ENCODE data around the gene ARRB1.
"Not testable (repeated sequence)": the region's sequence is repeated elsewhere in the genome, so short reads cannot be mapped to it uniquely, and the experiment has no call there.

The ARRB1 gene

DNA sequence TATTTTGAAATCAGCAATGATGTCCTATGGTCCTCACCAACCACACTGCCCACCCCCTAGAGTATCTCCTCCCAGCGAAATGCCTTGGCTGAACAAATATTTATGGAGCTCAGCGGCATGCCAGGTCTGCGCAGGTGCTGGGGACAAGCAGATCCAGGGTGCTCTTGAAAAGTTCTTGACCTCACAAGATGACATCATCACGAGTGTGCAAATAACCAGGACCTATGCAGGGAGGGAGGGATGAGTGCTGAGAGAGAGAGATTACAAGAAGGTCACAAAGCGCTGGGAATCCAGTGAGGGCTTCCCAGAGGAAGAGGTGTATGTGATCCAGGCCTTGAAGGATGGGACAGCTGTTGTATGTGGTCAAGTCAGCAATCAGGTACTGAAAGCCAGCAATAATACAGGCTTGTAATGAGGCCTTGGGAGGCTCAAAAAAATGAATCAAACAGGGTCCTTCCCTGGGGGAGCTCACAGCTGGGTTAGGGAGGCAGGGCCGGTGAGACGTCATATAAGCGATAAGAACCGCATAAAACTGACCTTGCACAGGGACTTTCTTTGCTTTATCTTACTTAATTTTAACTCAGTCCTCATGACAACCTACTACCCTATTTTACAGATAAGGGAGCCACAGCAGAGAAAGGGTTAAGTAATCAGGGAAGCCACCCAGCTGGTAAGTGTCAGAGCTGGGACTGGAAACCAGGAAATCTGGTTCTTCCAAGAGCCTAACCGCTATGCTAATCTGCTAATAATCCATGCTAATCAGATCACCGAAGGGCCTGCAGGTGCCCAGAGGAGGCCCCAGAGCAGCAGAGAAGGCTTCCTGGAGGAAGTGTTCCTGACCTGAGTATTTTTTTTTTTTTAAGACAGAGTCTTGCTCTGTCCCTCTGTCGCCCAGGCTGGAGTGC lies 8.2 kb downstream of the ARRB1 start:
- DNase-seq = peak; percentile 80

DNA sequence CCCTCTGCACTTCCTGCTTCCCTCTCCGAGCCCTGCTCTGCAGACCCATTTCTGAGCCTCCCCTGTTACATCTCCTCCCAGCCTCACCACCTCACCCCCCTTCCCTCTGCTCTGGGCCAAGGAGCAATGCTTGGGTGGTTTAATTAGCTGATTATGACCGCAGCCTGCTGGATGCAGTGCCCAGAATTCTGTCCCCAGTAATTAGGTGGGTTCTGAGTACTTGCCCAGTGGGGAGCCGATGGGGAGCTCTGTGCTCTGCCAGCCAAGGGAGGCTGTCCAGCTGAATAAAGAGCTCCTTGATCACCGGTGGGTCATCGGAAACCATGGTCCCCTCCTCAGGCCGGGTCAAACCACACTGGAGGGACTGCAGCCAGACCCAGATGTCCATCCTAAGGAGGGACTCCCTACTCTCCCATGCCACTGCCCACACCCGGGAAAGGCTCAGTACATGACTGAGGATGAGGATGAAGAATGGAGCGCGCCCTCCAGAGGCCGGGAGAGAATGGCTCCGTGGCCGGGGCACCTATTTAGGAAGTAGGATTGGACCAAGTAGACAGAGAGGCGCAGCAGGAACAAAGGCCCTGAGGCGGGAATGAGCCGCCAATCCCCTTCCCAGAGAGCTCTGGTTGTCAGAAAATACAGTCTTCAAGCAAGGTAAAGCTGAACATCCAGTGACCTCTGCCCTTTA lies 9.1 kb downstream of the ARRB1 start:
- DNase-seq = no peak

DNA sequence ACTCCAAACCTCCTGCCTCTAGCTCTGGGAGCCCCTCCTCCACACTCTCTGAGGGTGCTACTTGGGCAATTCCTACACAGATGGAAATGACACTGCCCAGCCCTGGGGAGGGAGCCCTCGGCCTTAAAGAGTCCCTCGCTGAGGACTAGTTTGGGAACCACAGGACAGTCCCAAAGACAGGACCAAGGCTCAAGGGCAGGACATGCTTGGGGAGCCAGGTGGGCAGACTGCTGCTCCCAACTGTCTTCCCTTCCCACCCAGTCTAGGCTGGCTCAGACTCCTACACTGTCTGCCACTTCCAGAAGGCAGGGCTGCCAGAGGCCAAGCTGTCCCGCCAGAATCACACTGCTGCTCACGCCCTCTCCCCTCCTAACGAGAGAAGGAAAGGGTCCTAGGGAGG lies 9.8 kb downstream of the ARRB1 start:
- DNase-seq = no peak

DNA sequence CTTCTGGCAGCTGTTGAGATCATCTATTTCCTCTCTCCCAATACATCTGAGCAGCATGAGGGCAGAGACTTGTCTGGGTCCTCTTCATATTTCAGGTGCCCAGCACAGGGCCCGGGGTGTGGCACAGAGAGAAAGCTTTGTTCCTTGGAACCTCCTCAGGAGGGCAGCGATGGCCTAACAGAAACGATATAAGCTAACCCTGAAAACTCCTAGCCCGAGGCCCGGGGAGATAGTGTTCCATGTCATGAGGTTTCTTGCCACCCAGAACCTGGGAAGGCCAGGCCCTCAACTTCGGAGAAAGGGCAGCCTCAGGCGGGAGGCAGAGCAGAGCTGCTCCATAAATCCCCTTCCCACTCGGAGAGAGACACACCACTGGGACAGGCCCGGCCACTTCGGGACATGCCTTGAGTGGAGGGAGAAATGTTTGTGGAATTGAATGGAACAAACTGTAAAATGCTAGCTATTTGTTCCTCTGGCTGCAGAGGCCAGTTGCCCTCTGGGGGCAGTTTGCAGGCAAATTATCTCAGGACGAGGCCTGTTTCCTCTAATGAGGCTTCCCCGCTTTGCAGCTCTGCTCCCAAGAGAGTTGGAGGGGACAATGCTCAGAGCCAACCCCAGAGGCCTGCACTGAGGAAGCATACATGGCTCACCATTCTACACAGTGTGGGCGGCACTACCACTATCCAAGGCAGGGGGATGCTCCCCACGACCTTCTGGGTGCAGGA lies 11.6 kb downstream of the ARRB1 start:
- DNase-seq = peak; percentile 68

DNA sequence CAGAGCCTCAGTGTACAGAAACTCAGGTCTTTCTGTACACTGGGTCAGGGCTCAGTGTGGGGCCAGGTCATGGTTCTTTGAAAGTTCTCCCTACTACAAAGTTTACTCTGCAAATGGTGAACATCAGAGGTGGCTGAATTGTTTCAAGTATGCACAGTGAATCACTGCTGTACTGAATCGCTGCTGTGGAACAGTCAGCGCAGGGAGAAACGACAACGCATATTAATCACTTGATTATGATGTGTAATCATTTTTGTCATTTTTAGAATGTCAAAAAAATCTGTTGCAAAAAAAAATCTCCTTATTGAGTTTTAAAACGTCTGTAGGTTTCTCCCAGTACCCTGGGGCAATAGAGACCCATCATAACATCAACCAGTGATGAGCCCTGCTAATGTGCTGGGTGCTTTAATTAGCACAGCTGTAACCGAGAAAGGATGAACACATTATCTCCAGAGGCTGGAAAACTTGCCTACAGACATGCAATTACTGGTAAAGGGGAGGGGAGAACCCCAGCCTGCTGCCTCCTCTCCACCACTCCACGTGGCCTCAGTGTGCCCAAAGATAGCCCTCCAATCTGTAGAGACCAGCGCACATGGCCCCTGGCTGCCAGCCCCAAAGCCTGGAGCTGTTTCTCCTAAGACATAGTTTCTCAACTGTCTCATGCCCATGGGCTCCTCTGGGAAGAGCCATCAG lies 12.8 kb downstream of the ARRB1 start:
- DNase-seq = peak; percentile 84

DNA sequence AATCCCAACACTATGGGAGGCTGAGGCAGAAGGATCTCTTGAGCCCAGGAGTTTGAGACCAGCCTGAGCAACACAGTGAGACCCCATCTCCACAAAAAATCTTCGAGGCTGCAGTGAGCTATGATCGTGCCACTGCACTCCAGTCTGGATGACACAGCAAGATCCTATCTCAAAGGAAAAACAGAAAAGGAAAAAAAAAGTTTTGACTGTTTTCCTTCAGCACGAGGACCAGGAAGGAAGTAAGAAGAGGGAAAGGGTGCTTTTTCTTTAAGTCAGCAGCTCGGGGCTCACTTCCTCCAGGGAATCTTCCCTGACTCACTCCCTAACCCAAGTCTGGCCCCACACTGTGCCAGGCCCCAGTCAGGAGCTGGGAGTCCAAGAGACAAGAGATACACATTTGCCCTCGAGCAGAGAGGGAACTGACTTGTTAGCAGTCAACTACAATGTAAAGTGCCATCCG lies 14.2 kb downstream of the ARRB1 start:
- peak; percentile 56 for DNase-seq

DNA sequence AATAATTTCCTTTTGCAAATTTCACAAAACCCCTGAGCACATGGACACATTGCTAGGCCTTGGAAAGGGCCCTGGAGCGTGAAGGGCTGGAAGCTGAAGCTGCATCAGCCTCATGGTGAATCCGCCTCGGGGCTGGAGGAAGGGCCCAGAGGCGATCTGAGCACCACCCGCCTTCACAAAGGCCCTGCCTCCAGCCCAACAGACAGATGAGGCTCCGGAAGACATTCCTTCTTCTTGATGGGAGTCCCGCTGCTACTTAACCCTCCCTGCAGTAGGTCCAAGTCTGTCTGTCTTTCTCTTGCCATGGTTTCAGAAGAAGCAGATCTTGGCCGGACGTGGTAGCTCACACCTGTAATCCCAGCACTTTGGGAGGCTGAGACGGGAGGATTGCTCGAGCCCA lies 16.5 kb downstream of the ARRB1 start:
- DNase-seq = peak; percentile 9

DNA sequence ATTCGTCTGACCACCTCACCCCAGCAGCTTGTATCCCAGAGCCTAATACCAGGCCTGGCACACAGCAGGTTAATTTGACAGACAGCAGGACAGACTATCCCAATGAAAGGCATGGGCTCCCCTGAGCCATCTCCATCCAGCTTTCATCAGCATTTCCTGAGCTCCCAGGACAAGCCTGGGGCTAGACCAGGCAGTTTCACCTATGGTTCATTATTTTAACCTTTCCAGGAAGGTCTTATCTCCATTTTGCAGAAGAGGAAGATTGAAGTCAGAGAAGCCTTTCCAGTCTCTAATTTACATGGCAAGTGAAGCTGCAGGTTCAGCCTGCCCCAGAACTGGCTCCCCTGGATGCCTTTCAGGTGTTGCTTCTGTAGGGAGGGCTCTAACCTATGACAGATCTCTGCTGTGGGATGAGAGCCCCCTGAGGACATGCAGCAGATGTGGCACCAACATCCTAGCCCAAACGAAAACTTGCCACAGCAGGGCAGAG lies 17.0 kb downstream of the ARRB1 start:
- peak; percentile 53 for DNase-seq

DNA sequence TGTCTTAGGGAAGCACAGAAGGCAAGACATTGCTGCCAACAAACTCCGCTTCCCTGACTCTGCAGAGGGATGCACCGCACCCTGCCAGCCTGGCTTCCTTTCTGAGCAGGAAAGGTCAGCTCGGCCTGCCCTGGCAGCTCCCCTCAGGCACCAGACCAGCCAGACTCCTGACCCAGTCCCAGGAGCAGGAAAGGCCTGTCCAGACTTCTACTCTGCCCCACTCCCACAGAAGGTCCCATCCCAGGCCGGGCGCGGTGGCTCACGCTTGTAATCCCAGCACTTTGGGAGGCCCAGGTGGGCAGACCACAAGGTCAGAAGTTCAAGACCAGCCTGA lies 17.7 kb downstream of the ARRB1 start:
- DNase-seq = no peak

DNA sequence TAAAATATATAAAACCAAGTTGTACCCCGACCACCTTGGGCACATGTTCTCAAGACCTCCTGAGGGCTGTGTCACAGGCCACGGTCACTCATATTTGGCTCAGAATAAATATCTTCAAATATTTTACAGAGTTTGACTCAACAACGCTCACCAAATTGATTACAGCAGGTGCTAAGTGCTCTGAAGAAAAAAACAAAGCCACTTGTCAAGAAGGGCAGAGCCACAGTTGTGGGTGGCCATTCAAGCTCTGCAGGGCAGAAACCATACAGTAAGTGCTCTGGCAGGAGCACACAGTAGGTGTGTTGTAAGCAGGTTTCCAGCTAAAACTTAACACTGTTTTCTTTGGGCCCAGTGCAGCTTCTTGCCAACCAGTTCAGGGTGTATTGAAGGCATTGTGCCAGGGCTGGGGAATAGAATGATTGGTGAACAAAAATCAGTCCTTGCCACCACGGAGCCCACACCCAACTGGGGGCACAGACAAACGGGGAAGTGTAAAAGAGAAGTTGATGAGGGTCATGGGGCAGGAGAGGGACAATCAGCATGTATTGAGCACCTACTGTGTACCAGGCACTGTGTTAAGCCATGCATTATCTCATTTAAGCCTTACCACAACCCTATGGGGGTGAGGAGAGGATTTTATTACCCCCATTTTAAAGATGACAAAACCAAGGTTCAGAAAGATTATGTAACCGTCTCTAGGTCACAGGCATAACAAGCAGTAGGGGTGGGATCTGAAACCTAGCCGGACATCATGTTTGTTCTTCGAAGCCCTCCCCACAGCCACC lies 18.2 kb downstream of the ARRB1 start:
- peak; percentile 67 for DNase-seq

DNA sequence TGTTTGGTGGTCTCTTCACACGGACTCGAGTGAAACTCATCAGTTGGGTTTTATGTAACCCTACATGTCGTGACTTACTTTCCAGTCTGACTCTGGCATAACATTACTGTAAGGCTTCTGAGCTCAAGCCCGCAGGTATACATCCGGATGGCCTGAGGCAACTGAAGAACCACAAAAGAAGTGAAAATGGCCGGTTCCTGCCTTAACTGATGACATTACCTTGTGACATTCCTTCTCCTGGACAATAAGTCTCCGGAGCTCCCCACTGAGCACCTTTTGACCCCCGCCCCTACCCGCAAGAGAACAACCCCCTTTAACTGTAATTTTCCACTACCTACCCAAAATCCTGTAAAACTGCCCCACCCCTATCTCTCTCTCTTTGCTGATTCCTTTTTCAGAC lies 19.7 kb downstream of the ARRB1 start:
- DNase-seq = not testable (repeated sequence)

DNA sequence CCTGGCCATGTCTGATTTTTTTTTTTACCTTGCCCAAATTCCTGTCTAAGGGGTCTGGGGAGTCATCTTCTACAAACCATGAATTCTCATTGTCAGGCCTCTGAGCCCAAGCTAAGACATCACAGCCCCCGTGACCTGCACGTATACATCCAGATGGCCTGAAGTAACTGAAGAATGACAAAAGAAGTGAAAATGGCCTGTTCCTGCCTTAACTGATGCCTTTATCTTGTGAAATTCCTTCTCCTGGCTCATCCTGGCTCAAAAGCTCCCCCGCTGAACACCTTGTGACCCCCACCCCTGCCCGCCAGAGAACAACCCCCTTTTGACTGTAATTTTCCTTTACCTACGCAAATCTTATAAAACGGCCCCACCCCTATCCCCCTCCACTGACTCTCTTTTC lies 20.2 kb downstream of the ARRB1 start:
- DNase-seq = not testable (repeated sequence)

DNA sequence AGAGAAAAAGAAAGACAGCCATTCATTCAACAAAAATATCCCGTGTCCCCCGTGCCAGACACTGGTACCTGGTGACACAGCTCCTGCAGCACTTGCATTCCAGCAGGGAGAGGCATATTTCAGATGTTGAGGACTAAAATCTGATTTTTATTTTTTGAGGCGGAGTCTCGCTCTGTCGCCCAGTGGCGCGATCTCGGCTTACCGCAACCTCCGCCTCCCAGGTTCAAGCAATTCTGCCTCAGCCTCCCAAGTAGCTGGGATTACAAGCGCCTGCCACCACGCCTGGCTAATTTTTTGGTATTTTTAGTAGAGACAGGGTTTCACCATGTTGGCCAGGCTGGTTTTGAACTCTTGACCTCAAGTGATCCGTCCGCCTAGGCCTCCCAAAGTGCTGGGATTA lies 20.6 kb downstream of the ARRB1 start:
- DNase-seq = not testable (repeated sequence)

DNA sequence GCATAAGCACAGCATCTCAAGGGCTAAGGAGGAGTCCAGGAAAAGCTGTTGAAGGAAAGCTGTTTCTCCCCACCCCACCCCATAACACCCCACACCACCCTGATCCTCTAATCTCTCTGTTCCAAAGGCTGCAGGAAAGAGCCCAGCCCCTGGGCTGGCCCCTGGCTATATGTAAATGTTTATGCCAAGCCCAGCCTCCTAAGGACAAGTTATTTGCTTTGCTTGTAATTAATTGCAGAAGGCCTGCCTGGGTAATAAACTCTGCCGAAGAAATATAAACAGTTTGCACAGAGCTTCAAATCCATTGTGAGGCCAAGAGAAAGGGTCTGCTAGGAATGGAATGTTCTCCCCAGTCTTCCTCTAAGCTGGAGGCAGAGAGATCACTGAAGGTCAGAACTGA lies 21.2 kb downstream of the ARRB1 start:
- DNase-seq = peak; percentile 90

DNA sequence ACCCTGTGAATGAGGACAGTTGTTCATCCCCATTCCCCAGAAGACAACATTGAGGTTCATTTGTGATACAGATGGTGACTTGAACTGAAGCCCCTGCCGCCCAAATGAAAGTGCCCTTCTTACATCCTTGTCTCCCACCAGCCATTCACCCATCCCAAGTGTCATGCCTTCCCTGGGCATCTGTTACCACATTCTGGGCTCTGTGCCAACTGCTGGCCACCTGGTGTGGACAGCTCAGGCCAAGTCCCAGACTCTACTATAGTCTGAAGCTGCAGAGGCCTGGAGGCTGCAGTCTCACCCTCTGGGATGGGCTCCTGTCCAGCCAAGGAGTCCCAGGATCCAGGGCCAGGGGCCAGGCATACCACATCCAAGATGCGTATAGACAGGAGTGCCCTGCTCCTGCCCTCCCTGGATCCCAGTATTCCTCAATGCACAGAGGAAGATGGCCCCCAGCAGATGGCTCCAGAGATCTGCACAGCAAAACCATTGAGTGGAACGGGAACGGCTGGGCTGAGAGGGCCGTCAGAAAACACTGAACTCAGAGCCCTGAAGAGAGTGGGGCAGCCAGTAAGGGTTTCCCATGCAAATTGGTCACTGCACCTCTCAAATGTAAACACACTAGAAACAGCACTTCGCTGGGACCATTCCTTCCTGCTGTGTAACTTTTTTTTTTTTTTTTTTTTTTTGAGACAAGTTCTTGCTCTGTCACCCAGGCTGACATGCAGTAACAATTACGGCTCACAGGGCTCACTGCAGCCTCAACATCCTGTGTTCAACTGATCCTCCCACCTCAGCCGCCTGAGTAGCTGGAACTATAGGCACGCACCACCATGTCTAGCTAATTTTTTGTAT lies 22.8 kb downstream of the ARRB1 start:
- DNase-seq = peak; percentile 80

DNA sequence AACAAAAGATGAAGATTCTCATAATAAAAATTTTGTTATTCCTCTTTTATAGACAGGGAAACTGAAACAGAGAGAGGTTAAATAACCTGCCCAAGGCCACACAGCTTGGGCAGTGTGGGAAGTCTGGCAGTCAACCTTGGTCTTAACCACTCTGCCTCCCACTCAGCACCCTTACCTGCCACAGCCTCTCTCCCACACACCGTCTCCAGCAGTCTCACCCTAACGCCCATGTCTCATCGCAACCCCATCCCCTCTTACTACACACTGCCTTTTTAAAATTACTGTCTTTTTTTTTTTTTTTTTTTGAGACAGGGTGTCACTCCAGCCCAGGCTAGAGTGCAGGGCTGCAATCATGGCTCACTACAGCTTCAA lies 25.0 kb downstream of the ARRB1 start:
- no peak for DNase-seq

DNA sequence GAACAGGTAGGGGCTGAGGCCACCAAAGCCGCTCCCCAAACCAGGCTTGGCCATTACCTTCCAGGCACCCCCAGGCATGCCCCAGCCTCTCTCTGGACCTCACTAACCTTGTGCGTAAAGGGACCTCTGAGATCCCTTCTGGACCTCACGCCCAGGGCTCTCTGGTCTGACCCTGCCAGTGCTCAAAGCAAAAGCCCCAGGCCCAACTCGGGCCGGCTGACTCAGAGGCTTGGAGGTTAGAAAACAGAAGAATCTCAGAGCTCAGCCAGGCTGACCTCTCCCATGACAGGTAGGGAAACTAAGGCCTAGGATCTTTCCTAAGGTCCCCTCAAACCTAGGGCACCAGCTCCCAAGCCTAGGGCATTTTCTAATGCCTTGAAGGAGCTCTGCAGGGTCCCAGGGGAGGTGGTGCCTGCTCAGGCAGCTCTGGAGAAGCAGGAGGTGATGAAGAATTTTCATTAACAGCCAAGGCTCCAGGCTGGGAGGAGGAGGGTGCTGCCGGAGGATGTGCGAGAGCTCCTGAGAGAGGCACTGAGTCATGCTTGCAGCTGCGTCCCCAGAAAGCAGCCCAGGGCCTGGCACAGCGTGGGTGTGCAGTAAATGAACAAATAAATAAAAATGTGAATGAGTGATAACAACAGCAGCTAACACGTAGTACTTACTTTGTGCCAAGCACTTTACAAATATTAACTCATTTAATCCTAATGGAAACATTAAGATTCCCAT lies 25.6 kb downstream of the ARRB1 start:
- DNase-seq = peak; percentile 72

DNA sequence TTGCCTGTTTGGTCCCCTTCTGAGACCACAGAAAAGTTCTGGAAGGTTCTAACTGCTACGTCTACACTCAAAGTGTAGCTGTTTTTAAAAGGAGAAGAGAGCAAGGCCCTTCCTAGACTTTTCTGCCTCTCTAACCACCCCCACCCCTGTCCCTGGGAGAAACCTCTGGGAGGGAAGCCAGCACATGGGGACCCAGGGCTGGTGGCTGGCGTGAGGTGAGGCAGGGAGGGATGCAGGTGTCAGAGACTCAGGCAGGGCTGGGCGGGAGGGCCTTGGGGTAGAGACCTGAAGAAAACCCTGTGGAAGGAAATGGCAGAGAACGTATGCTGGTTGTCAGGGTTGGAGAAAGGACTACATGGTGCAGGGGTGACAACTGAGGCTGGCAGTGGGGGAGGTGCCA lies 26.7 kb downstream of the ARRB1 start:
- DNase-seq = no peak

DNA sequence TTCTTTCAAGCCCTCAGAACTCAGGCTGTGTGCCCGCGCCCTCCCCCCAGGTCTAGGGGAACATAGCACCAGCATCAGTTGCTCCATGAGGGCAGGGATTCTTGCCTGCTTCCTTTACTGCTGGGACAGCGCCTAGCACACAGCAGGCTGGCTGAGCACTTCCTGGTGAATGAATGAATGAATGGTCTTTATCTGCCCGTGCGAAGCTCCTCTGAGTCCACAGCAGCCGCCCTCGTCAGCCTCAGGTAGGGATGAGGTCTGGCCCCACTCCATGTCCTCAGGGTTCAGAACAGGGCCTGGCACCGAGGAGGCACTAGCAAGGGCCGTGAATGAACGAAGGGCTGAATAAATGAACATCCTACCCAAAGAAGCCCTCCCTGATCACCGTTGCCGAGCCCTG lies 27.3 kb downstream of the ARRB1 start:
- DNase-seq = no peak

DNA sequence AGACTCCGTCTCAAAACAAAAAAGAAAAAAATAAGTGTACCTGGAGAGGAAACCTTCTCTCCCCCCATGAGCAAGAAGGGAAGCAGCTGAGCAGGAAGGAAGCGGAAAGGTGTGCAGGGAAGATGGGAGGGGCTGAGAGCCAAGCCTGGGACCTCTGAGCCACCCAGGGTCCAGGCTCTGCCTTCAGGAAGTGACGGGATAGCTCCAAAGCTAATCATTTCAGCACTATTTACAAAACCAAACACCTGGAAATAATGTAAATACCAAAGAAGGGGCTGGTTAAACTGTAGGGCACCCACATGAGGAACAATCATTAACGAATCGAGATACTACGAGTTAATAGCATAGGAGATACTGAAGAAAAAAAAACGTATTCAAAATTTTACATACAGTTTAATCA lies 27.9 kb downstream of the ARRB1 start:
- no peak for DNase-seq
